ENCODE results near the gene QSER1.
"Not testable (repeated sequence)": the region's sequence is repeated elsewhere in the genome, so short reads cannot be mapped to it uniquely, and the experiment has no call there.

QSER1 gene

DNA sequence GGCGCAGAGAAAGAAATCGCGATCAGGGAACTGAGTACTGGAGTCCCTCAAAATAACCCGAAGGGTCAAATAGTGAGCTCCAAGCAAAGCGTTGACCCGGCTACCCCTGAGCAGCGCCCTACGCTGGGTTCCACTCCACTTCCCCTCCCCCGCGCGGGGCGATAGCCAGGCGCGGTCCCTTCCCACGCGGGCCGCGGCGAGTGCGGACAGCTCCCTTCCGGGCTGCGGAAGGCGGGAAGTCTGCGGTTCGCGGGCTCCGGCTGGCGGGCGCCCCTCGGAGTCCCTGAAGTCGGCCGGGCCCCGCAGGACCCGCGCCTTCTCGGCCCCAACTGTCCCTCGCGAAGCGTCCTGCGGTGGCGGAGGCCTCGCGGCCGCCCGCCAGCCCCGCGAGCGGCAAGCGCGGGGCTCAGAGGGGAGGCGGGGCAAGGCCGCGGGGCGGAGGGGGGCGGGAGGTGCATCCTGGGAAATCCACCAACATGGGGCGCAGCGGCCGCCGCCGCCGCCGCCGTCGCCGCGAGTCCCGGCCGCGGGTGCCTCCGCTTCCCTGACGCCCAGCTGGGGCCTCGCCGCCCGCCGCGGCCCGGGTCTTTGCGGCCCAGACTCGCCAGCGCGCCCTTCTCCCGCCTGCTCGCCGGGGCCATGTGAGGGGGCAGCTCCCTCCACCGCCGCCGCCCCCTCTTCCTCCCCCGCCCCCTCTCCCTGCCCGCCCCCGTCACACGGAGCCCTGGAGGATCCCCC, at the start of gene QSER1:
QSER1 (plus strand) TSS at position 457 of the 738 bp plus-strand sequence. CDS start 315 bp downstream, outside the sequence.
- DNase-seq = peak; percentile 66

DNA sequence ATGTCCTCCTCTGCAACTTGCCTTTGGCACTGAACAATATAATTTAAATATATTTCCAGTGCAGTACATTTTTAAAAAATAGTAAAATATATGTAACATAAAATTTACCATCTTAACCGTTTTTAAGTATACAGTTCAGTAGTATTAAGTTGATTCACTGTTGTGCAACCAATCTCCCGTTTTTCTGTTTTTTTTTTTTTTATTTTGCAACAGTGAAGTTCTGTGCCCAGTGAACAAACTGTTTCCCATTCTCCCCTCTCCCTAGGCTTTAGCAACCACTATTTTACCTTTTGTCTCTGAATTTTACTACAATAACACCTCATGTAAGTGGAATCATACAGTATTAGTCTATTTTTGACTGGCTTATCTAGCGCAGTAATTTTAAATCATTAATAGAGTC, 49.1 kb upstream of the QSER1 start:
- no peak for DNase-seq

DNA sequence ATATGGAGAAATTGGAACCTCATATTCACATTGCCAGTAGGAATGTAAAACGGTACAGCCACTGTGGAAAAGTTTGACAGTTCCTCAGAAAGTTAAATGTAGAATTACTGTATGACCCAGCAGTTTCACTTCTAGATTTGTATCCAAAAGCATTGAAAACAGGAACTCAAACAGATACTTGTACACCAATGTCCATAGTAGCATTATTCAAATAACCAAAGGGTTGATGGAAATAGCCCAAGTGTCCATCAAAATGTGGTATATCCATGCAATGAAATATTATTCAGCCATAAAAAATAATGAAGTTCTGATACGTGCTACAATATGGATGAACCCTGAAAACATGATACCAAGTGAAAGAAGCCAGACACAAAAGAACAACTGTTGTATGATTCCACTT, 45.1 kb upstream of the QSER1 start:
- no peak for DNase-seq

GRCh38 chr11:32849761-32850160, 42.9 kb upstream of the QSER1 start:
- no peak for DNase-seq

DNA sequence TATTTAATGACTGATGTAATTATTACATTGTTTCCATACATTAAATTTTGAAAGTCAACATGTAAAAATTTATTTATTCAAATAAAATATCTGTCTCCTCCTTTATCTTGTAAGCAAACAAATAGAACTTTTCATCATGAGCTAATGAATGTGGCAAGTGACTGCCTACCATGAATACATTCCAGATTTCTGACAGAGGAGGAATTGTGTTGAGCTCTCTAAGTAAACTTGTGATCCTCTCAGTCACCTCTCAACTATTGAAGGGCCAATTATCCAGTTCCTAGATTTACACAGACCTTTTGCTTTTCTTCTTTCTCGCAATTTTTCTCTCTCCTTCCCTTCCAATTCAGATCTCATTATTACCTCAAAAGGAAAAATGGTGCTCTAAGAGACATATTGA, 41.4 kb upstream of the QSER1 start:
- DNase-seq = peak; percentile 17

DNA sequence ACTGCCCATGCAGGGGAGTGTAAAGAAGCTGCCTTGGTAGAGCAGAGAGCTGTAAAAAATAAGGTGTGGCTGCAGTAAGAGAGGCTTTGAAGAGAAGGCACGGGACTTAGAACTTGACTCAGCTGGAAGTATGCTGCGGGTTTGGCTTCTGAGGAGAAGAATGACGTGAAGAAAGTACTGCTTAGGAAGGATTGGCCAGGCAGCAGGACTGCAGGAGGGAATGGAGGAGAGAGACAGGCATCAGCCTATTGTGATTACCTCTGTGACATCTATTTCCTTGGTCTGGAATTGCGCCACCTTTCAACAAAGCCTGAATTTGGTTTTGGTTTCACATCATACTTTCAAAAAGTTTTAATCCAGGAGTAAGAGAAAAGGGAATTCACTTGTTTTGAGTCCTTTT, 40.4 kb upstream of the QSER1 start:
- no peak for DNase-seq

GRCh38 chr11:32855601-32856000, 37.0 kb upstream of the QSER1 start:
- no peak for DNase-seq

GRCh38 chr11:32858731-32859130, 33.9 kb upstream of the QSER1 start:
- no peak for DNase-seq

GRCh38 chr11:32861850-32862577, 30.6 kb upstream of the QSER1 start:
- no peak for DNase-seq

GRCh38 chr11:32864555-32864954, 28.1 kb upstream of the QSER1 start:
- DNase-seq = no peak

- not testable (repeated sequence) for DNase-seq
These were observed 23.9 kb upstream of the QSER1 start for GRCh38 chr11:32868752-32869151.

GRCh38 chr11:32870676-32871075, 21.9 kb upstream of the QSER1 start:
- DNase-seq = peak; percentile 55

DNA sequence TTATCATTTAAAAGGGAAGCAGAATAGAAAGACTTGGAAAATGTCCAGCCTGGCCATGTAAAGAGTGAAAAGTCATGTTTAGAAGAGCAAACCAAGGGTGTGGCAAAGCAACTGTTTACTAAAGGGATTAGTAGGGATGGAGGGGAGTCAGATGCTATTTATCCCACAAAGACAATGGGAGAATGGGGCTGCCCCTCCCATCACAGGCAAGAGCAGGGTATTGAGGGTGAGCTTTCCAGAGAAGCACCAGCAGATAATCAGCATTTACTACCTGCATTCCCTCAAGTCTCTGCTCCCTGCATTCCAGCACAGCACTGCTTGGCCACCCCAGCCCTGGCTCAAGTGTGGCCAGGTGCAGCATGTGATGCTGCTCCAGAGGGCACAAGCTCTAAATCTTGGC, 18.5 kb upstream of the QSER1 start:
- no peak for DNase-seq

DNA sequence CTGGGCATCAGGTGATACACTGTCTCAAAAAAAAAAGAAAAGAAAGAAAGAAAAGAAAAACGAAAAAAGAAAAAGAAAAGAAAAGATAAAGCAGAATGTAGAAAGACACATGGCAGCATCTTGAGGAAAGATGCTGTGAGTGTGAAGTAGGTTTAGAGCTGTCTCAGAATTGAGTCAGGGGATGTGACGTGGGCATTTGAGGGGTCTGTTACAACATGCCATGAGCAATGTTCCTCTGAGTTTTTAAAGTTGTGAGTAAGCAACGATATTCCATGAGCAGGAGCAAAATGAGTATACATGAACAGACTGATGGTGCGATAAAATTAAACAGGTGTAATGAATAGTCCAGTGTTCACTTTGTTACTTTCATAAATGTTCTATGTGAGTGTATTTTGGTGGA, 11.3 kb upstream of the QSER1 start:
- no peak for DNase-seq

DNA sequence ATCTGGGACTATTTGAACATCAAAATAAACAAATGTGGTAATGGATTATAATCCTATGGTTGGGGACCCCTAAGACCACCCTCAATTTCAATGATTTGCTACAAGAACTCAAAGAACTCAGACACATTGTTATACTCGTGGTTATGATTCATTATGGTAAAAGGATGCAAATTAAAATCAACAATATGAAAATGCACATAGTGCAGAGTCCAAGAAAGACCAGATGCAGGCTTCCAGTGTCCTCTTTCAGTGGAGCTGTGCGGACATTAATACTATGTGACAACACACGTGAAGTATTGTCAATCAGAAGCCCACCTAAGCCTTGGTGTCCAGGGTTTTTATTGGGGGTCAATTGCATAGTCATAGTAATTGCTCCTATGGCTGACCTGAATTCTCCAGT, 9.2 kb upstream of the QSER1 start:
- peak; percentile 86 for DNase-seq

- DNase-seq = no peak
These were observed 8.6 kb upstream of the QSER1 start for GRCh38 chr11:32884023-32884422.

GRCh38 chr11:32884770-32885384, 7.7 kb upstream of the QSER1 start:
- DNase-seq = no peak

DNA sequence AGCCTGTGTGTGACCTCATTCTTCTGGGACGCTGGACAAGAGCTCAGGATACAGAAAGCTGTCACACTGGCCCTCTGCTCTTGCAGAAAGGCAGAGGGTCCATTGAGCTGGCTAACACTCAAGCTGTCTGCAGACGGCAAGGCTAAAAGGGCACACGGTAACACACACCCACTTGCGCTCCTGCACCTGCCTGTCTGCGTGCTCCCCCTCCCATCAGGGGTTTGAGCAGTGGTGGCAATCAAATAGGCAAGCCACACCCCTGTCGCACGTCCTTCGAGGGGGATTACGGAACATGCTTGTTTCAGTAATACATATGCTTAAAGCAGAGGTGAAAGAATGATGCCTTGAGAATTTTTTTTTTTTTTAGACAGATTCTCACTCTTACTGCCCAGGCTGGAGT, 7.1 kb upstream of the QSER1 start:
- DNase-seq = no peak

- DNase-seq = no peak
These were observed 6.4 kb upstream of the QSER1 start for GRCh38 chr11:32886180-32886579.

DNA sequence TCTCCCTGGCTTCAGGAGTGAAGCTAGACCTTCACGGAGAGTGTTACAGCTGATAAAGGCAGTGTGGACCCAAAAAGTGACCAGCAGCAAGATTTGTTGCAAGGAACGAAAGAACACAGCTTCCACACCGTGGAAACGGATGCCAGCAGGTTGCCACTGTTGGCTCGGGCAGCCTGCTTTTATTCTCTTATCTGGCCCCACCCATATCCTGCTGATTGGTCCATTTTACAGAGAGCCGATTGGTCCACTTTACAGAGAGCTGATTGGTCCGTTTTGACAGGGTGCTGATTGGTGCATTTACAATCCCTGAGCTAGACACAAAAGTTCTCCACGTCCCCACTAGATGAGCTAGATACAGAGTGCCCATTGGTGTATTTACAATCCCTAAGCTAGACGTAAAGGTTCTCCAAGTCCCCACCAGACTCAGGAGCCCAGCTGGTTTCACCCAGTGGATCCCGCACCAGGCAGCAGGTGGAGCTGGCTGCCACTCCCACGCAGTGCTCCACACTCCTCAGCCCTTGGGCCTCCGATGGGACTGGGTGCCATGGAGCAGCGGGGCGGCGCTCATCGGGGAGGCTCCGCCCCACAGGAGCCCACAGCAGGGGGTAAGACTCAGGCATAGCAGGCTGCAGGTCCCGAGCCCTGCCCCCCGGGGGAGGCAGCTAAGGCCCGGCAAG, 4.8 kb upstream of the QSER1 start:
- not testable (repeated sequence) for DNase-seq

DNA sequence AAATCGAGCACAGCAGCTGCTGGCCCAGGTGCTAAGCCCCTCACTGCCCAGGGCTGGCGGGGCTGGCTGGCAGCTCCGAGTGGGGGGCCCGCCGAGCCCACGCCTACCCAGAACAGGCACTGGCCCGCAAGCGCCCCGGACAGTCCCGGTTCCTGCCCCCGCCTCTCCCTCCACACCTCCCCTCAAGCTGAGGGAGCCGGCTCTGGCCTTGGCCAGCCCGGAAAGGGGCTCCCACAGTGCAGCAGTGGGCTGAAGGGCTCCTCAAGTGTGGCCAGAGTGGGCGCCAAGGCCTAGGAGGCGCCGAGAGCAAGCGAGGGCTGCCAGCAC, 4.3 kb upstream of the QSER1 start:
- DNase-seq = not testable (repeated sequence)

DNA sequence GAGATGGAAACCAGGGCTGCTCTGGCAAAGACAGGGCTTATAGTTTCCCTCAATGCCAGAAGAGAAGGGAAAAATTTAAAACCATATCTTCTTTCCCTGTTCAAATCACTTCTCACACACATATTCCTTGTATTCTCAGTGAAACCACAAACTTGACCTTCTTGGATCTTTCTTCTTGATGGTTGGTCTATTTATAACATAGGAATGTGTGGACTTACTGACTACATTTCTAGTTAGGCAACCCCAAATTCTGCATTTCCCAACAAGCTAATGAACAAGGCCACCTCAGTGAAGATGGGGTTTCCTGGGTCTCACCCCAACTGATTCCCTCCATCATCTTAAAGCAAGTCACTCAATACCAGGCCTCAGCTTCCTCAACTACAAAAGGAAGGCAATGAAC, 3.8 kb upstream of the QSER1 start:
- DNase-seq = no peak

- DNase-seq = peak; percentile 76
These were observed 1.6 kb upstream of the QSER1 start for GRCh38 chr11:32890843-32891656.

Data from NCI-H526 treated with DMSO at 0.1 percent for 48 hours (cell line).